PC-3 (cell line): ENCODE data around the gene KRT86. TPM values are rescaled to one million over a fixed set of nuclear protein-coding genes. Genes with fewer than 3 reads are reported as not detected.

Source experiments
- ATAC-seq: fragments of 200-7000 bp; cut with Tn5 transposase; 2 replicates; pipeline ENCODE4 v1.9.1; 2020; ENCODE audit warnings: mild to moderate bottlenecking, moderate library complexity
- BruUV-seq: library from RNA; stranded (reverse); fragments of 400-500 nt; replicated peaks from 2 replicates; lab custom pipeline; 2021; lab: Mats Ljungman, UMichigan
- CTCF ChIA-PET: fragments of 300-600 bp; sonication (Branson Sonifier 250); formaldehyde crosslinking; loops from one replicate; lab custom pipeline; 2022; ENCODE audit warnings: antibody characterized with exemption; lab: Charles Lee
- POLR2A ChIA-PET: fragments of 300-600 bp; sonication (Branson Sonifier 250); formaldehyde crosslinking; loops from one replicate; lab custom pipeline; 2022; ENCODE audit warnings: antibody characterized with exemption; ENCODE audit not compliant: unreplicated experiment; lab: Charles Lee
- DNase-seq: peaks from one replicate; pipeline ENCODE4 v3.0.0-alpha.2; 2015
- H2AFZ ChIP-seq: fragments of 300-600 bp; sonication (generic); 2 replicates; pipeline ENCODE4 v1.6.0; 2016; ENCODE audit warnings: antibody characterized with exemption, low read length
- H3F3A ChIP-seq: fragments of 300-600 bp; sonication (generic); one replicate; pipeline ENCODE4 v1.6.0; 2017; ENCODE audit warnings: antibody characterized with exemption, low read length, control low read depth, mild to moderate bottlenecking; ENCODE audit not compliant: unreplicated experiment
- H3K27ac ChIP-seq: fragments of 300-600 bp; sonication (generic); 2 replicates; pipeline ENCODE4 v1.5.1; 2016; ENCODE audit warnings: mild to moderate bottlenecking, low read length
- H3K27me3 ChIP-seq: fragments of 300-600 bp; sonication (generic); 2 replicates; pipeline ENCODE4 v1.6.1; 2016; ENCODE audit warnings: low read length, mixed read lengths
- H3K36me3 ChIP-seq: fragments of 300-600 bp; sonication (generic); 2 replicates; pipeline ENCODE4 v1.6.1; 2016; ENCODE audit warnings: low read depth, mixed run types, low read length, mixed read lengths
- H3K4me1 ChIP-seq: fragments of 300-600 bp; sonication (generic); 2 replicates; pipeline ENCODE4 v1.5.1; 2016; ENCODE audit warnings: low read length; ENCODE audit not compliant: insufficient read depth
- H3K4me2 ChIP-seq: fragments of 300-600 bp; sonication (generic); 2 replicates; pipeline ENCODE4 v1.6.0; 2016; ENCODE audit warnings: low read length
- H3K4me3 ChIP-seq: fragments of 300-600 bp; sonication (generic); 2 replicates; pipeline ENCODE4 v1.5.1; 2016; ENCODE audit warnings: mild to moderate bottlenecking, low read length, mixed read lengths
- H3K79me2 ChIP-seq: fragments of 300-600 bp; sonication (generic); 2 replicates; pipeline ENCODE4 v1.6.1; 2017; ENCODE audit warnings: low read length, mixed read lengths
- H3K9ac ChIP-seq: fragments of 300-600 bp; sonication (generic); 2 replicates; pipeline ENCODE4 v1.6.0; 2016; ENCODE audit warnings: mild to moderate bottlenecking, low read length
- H3K9me2 ChIP-seq: fragments of 300-600 bp; sonication (generic); replicated peaks from 2 replicates; pipeline ENCODE4 v1.6.1; 2016; ENCODE audit warnings: mixed run types, low read length, mixed read lengths
- H3K9me3 ChIP-seq: fragments of 300-600 bp; sonication (generic); 2 replicates; pipeline ENCODE4 v1.6.1; 2016; ENCODE audit warnings: low read length, mixed read lengths
- H4K20me1 ChIP-seq: fragments of 300-600 bp; sonication (generic); 2 replicates; pipeline ENCODE4 v1.6.1; 2016; ENCODE audit warnings: low read length, mixed read lengths
- CTCF ChIP-seq: fragments of 300-600 bp; sonication (generic); conservative IDR thresholded peaks from 2 replicates; pipeline ENCODE4 v1.5.1; 2017; ENCODE audit warnings: antibody characterized with exemption, low read depth, mild to moderate bottlenecking, low read length
- EZH2 ChIP-seq: fragments of 300-600 bp; sonication (generic); IDR thresholded peaks from one replicate; pipeline ENCODE4 v1.6.1; 2017; ENCODE audit warnings: antibody characterized with exemption, mild to moderate bottlenecking, low read length; ENCODE audit not compliant: unreplicated experiment
- EZH2phosphoT487 ChIP-seq: fragments of 300-600 bp; sonication (generic); IDR thresholded peaks from 2 replicates; pipeline ENCODE4 v1.6.1; 2018; ENCODE audit warnings: mild to moderate bottlenecking, antibody characterized with exemption, low read length, borderline replicate concordance
- intact Hi-C: fragments of 100-400 bp; cut with micrococcal nuclease; formaldehyde crosslinking; loops from 2 replicates; pipeline ENCODE4 v1.9.0; 2023
- total RNA-seq: library from RNA; depleted of rRNA; stranded (reverse); fragments of >200 nt; gene quantifications from 2 replicates; pipeline ENCODE4 v1.2.3, GENCODE V29; 2014

Gene KRT86
- total RNA-seq, 1 experiment from 2014 or later, result 1.2 TPM

DNA sequence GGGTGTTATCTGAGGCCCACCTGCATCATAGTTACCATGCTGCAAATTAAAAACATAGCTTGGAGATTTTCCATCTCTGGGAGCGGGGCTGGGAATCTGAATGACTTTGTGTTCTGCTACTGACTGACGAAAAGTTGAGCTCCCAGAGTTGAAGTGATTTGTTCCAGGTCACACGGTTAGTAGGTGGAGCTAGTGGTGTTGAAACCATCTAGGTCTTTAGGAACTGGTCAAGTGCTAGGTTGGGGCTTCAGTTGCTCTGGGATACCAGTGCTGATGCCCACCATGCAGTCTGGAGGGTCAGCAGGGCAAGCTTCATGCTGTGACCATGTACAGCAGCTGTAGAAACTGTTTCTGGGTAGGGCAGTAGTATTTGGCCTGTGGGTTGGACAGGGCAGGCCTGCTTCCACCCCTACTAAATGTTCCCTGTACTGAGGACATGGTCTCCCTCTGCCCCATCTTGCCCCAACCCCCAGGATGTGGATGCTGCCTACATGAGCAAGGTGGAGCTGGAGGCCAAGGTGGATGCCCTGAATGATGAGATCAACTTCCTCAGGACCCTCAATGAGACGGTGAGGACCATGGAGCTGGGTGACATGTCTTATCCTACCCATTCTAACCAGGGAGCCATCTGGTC is 36.1 kb upstream of the KRT86 start:
- H3K36me3 ChIP-seq, result peaks cover 80% of the 10 kb centered on the region
- peak overlapping the region; percentile 99; the same call in 1 of the 2 replicates for H3K4me2 ChIP-seq
- no peaks in the 10 kb centered on the region for H3K9me2 ChIP-seq
- peaks cover 30% of the 10 kb centered on the region for H3F3A ChIP-seq
- ATAC-seq, result no peak
- H3K79me2 ChIP-seq, result peaks cover 49% of the 10 kb centered on the region
- no peak overlapping the region for H3K9ac ChIP-seq
- ChIA-PET POLR2A (interaction anchor here (0.5 to 1.3 kb wide), 3 partner anchors 40 to 91 kb away, joined by 3 to 8 read pairs (median 8); no protein-coding TSS in a partner anchor), CTCF (interaction anchor here (2.2 kb wide), 1 partner anchor 41 kb away, joined by 8 read pairs; no protein-coding TSS in a partner anchor)
- no peak overlapping the region for H3K4me3 ChIP-seq
- peak; percentile 35 for DNase-seq
- peaks cover 36% of the 10 kb centered on the region for H4K20me1 ChIP-seq
- H3K4me1 ChIP-seq, result peaks cover 81% of the 10 kb centered on the region
- H3K9me3 ChIP-seq, result no peaks in the 10 kb centered on the region
- H3K27ac ChIP-seq, result peak overlapping the region; percentile 91; the same call in 1 of the 2 replicates
- no peak overlapping the region for H2AFZ ChIP-seq
- TF ChIP-seq EZH2, result no peak
- no peak for TF ChIP-seq EZH2phosphoT487
- no peak for TF ChIP-seq CTCF
- no TSS peak for BruUV-seq
- intact Hi-C loops, result no loop called here
- no peaks in the 10 kb centered on the region for H3K27me3 ChIP-seq

GRCh38 chr12:52238916-52239646 is 35.4 kb upstream of the KRT86 start:
- CTCF ChIA-PET, result no interaction called here
- no TSS peak for BruUV-seq
- Histone ChIP-seq H2AFZ (no peak overlapping the region), H3K9me2 (no peaks in the 10 kb centered on the region), H3K4me3 (no peak overlapping the region), H3K79me2 (peaks cover 41% of the 10 kb centered on the region), H4K20me1 (peaks cover 30% of the 10 kb centered on the region), H3K27ac (peak overlapping the region; percentile 91), H3K4me2 (peak overlapping the region; percentile 27; the same call in 1 of the 2 replicates), H3F3A (peaks cover 30% of the 10 kb centered on the region), H3K4me1 (peaks cover 88% of the 10 kb centered on the region), H3K36me3 (peaks cover 78% of the 10 kb centered on the region), H3K27me3 (no peaks in the 10 kb centered on the region), H3K9ac (no peak overlapping the region), H3K9me3 (no peaks in the 10 kb centered on the region)
- TF ChIP-seq EZH2 (no peak), CTCF (no peak), EZH2phosphoT487 (no peak)
- peak; percentile 17 for DNase-seq
- intact Hi-C loops, result no loop called here
- POLR2A ChIA-PET, result interaction anchor here (0.6 to 1.3 kb wide), 2 partner anchors 39 to 94 kb away, joined by 3 to 8 read pairs; no protein-coding TSS in a partner anchor
- ATAC-seq, result no peak
